ENCODE measurements around the gene TSC2. TPM values are rescaled to one million over a fixed set of nuclear protein-coding genes. Genes with fewer than 3 reads are reported as not detected.

The TSC2 gene
- total and polyA plus RNA-seq, 2 donors (not counting 3 experiments of a cell fraction or from before 2014, with no cell fraction given) = 87.9 to 144 TPM

- peaks cover 0 to 50% of the 10 kb centered on the region in 2 experiments for H3K36me3 ChIP-seq (ENCODE audit: control insufficient read depth in 2 of 2, extremely low read depth in 1 of 2, insufficient read depth in 2 of 2, low read length in 2 of 2)
- no peak overlapping the region for H3K27ac ChIP-seq (ENCODE audit: insufficient read depth, low read depth, low read length)
- TF ChIP-seq EZH2 (IDR thresholded peaks at IDR 0.05; ENCODE audit: borderline replicate concordance, low read depth, low read length, severe bottlenecking) (no peak), GATA2 (IDR thresholded peaks at IDR 0.05; ENCODE audit: insufficient read depth, insufficient read length, low read depth, low read length) (no peak), MYC (IDR thresholded peaks at IDR 0.05; ENCODE audit: low read depth, low read length) (no peak), JUN (IDR thresholded peaks at IDR 0.05; ENCODE audit: borderline replicate concordance, insufficient read depth, insufficient read length, low read depth) (no peak), POLR2AphosphoS5 (IDR thresholded peaks at IDR 0.05; ENCODE audit: insufficient read depth, low read depth, low read length) (no peak), CTCF (IDR thresholded peaks at IDR 0.05; ENCODE audit: extremely low read depth in 1 of 2, insufficient read depth in 1 of 2, low read depth in 1 of 2, low read length in 2 of 2) (no peak), POLR2A (IDR thresholded peaks at IDR 0.05; ENCODE audit: low read depth, low read length) (no peak), FOS (IDR thresholded peaks at IDR 0.05; ENCODE audit: borderline replicate concordance, insufficient read depth, low read length) (no peak), MAX (IDR thresholded peaks at IDR 0.05; ENCODE audit: insufficient read depth, insufficient read length) (no peak)
- peaks cover 41% of the 10 kb centered on the region for H3K79me2 ChIP-seq (ENCODE audit: control insufficient read depth, insufficient read depth, low read length)
- no peak overlapping the region for H2AFZ ChIP-seq (ENCODE audit: low read depth, low read length)
- H3K4me2 ChIP-seq (ENCODE audit: insufficient read depth, low read length) = no peak overlapping the region
- H3K9me3 ChIP-seq (replicated peaks; ENCODE audit: control insufficient read depth, insufficient read depth, low read length) = no peaks in the 10 kb centered on the region
- no peak overlapping the region for H3K4me3 ChIP-seq (replicated peaks in 1 of 3; ENCODE audit: insufficient read depth in 1 of 3, low read depth in 1 of 3, low read length in 3 of 3)
- peaks cover 22% of the 10 kb centered on the region for H3K4me1 ChIP-seq (ENCODE audit: control insufficient read depth, extremely low read depth, insufficient read depth, low read length)
- dilution Hi-C loops (cut with MboI; ENCODE audit: extremely low pct_ligation_motif_present, low sequenced_read_pairs) (no loop called here), intact Hi-C loops (cut with micrococcal nuclease) (no loop called here)
- H4K20me1 ChIP-seq (replicated peaks; ENCODE audit: control insufficient read depth, extremely low read depth, insufficient read depth, low read length) = no peaks in the 10 kb centered on the region
- ChIA-PET POLR2A (no interaction called here), CTCF (interaction anchor here (0.6 to 3.1 kb wide), 3 partner anchors 9 to 139 kb away, joined by 5 to 23 read pairs (median 12); no protein-coding TSS in a partner anchor)
- DNase-seq (ENCODE audit: low read depth, low spot score) (no peak), FAIRE-seq (no peak)
- H3K9ac ChIP-seq (replicated peaks; ENCODE audit: extremely low read depth, insufficient read depth, low read length) = no peak overlapping the region
- no peaks in the 10 kb centered on the region for H3K27me3 ChIP-seq (ENCODE audit: control insufficient read depth in 2 of 2, insufficient read depth in 2 of 2, low read length in 2 of 2)
- H3K9me1 ChIP-seq (replicated peaks; ENCODE audit: control insufficient read depth, extremely low read depth, insufficient read depth, low read length) = no peaks in the 10 kb centered on the region
- BruUV-seq (replicated peaks) = no TSS peak
Measured at GRCh38 chr16:2001456-2002355, 46.1 kb upstream of the TSC2 start.

All from endothelial cell of umbilical vein (primary cell).